PFSK-1 (cell line): Measurements from ENCODE around the gene OR51B5.

ENCODE experiments used
- FOXP2 ChIP-seq: optimal IDR thresholded peaks from 2 replicates; pipeline ENCODE3; 2011; ENCODE audit warnings: borderline replicate concordance, control low read depth, inconsistent platforms; ENCODE audit not compliant: insufficient read depth; ENCODE audit errors: extremely low read length, extremely low read depth
- POLR2AphosphoS5 ChIP-seq: IDR thresholded peaks from 2 replicates; pipeline ENCODE4 v1.6.1; 2012; ENCODE audit warnings: low read depth, mild to moderate bottlenecking, control low read depth, low read length, moderate library complexity
- SIN3A ChIP-seq: IDR thresholded peaks from 2 replicates; pipeline ENCODE4 v1.6.1; 2012; ENCODE audit warnings: mild to moderate bottlenecking, low read length, moderate library complexity, borderline replicate concordance; ENCODE audit not compliant: insufficient read depth
- TAF1 ChIP-seq: IDR thresholded peaks from 2 replicates; pipeline ENCODE4 v1.6.1; 2012; ENCODE audit warnings: low read length, control low read depth, borderline replicate concordance; ENCODE audit not compliant: insufficient read depth
- TF ChIP-seq, protein P1 (sequence below), 2 experiments: IDR thresholded peaks; 2 replicates each; pipeline versions ENCODE4 v1.6.1 to v1.8.0; 2011 to 2012; ENCODE audit warnings: low read depth in 2 of 2, low read length in 2 of 2, control low read depth in 1 of 2, inconsistent platforms in 1 of 2, mild to moderate bottlenecking in 1 of 2, moderate library complexity in 1 of 2; ENCODE audit not compliant: insufficient read depth in 1 of 2

Gene OR51B5

DNA sequence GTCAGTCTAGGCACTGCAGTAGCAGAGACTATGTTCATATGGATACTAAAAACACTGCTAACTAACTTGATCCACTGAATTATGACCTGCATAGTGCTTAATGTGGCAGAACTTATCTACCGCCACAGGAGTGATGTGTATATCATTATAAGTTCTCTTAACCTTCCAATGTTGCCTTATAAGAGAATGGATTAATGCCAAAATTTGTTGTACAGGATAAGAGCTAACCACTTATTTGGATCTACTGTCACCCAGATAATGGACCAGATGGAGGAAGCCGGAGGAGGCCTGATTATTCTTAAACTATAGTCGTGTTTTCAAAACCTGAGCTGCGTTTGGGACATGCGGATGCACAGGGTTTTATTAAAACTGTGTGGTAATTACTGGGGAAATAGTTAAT, 39.7 kb downstream of the OR51B5 start:
- no peak for TF ChIP-seq FOXP2
- TF ChIP-seq SIN3A = no peak
- TF ChIP-seq, protein P1, sequence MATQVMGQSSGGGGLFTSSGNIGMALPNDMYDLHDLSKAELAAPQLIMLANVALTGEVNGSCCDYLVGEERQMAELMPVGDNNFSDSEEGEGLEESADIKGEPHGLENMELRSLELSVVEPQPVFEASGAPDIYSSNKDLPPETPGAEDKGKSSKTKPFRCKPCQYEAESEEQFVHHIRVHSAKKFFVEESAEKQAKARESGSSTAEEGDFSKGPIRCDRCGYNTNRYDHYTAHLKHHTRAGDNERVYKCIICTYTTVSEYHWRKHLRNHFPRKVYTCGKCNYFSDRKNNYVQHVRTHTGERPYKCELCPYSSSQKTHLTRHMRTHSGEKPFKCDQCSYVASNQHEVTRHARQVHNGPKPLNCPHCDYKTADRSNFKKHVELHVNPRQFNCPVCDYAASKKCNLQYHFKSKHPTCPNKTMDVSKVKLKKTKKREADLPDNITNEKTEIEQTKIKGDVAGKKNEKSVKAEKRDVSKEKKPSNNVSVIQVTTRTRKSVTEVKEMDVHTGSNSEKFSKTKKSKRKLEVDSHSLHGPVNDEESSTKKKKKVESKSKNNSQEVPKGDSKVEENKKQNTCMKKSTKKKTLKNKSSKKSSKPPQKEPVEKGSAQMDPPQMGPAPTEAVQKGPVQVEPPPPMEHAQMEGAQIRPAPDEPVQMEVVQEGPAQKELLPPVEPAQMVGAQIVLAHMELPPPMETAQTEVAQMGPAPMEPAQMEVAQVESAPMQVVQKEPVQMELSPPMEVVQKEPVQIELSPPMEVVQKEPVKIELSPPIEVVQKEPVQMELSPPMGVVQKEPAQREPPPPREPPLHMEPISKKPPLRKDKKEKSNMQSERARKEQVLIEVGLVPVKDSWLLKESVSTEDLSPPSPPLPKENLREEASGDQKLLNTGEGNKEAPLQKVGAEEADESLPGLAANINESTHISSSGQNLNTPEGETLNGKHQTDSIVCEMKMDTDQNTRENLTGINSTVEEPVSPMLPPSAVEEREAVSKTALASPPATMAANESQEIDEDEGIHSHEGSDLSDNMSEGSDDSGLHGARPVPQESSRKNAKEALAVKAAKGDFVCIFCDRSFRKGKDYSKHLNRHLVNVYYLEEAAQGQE (IDR thresholded peaks at IDR 0.05; ENCODE audit: insufficient read depth in 1 of 2, low read depth in 2 of 2, low read length in 2 of 2) = no peak
- TF ChIP-seq TAF1 = no peak
- TF ChIP-seq POLR2AphosphoS5 = no peak

DNA sequence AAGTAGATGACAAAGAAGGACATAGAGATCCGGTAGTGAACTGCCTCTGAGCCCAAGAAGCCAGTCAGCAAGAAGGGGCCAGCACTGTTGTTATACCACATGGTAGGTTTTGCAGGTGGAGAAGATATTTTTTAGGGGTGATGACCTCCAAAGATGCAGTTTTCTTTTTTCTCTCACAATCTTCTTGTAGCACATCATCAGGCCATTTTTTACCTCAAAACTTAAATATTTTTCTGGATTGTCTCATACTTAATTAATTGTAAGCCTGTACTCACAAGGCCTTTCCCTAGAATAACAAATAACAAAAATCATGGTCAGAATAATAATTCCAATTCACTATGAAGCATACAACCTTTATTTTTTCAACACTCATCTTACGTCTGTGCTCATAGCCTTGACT, 41.5 kb downstream of the OR51B5 start, which contains the start of gene OR51B4:
Gene OR51B4, minus strand, starts transcription at position 101 of the 400 bp plus-strand sequence. Its CDS starts 0 bp downstream, at position 101.
- TF ChIP-seq SIN3A = no peak
- no peak for TF ChIP-seq POLR2AphosphoS5

DNA sequence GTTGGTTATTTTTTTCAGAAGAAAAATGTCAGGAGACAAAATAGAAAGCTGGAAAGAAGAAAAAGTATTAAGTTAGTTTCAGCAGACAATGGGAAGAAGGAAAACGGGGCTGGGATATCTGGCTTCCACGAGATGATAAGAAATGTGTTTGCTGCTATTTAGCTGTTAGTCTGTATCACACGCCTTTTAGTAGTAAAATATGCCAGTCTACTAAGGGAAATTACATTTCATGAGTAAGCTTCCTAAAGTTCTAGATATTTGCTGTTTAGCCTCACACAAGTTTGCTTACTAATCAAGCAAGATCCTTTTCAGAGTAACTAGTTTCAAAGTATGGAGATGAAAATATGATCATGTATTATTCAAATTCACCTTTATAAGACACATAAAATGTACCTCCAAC, 43.1 kb downstream of the OR51B5 start:
- TF ChIP-seq, protein P1 (IDR thresholded peaks at IDR 0.05; ENCODE audit: insufficient read depth in 1 of 2, low read depth in 2 of 2, low read length in 2 of 2) = no peak
- TF ChIP-seq SIN3A (no peak), POLR2AphosphoS5 (no peak), FOXP2 (no peak), TAF1 (no peak)

DNA sequence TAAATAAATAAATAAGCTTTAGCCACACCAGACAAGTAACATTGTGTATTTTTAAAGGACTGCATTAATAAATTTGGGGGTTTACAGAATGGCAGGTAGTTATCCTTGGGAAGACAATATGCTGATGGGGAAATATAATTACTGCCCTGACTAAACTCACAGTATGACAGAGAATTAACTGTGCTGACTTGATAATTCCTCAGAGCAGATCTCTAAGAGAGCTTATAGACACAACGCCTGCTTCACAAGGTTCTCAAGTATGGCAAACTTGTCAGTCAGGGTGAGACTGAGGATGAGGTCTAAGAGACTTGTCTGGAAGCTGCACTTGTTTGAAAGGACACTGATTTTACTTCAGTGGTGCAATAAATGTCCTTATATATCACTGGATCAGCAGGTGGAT, 44.9 kb downstream of the OR51B5 start:
- TF ChIP-seq FOXP2 = no peak
- TF ChIP-seq SIN3A = no peak
- no peak for TF ChIP-seq TAF1
- TF ChIP-seq, protein P1 (IDR thresholded peaks at IDR 0.05; ENCODE audit: insufficient read depth in 1 of 2, low read depth in 2 of 2, low read length in 2 of 2) = no peak
- TF ChIP-seq POLR2AphosphoS5 = no peak

DNA sequence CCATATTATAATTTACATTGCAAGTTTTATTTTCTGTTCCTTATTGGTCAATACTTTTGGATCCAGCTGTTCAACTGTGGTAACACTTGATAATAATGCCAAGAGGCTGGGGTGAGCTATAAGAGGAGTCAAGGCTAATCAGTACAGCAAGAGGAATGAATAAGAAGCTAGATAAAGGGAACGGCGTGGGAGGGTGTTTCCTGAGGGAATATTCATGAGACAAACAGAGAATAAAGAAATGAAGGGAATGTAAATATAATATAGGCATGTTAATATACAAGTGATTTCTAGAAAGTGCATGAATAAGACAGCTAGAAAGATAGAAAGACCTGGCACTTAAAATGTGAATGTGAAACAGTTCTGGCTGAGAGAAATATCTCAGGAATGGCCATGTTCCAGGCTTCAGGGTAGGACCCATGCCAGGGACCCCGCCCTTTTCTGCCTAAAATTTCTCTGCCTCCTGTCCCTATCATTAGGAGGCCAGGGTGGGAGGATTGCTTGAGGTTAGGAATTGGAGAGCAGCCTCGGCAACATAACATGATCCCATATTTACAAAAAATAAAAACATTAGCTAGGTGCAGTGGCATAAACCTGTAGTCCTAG, 45.5 kb downstream of the OR51B5 start:
- TF ChIP-seq, protein P1 (IDR thresholded peaks at IDR 0.05; ENCODE audit: insufficient read depth in 1 of 2, low read depth in 2 of 2, low read length in 2 of 2) = no peak
- TF ChIP-seq TAF1 (no peak), SIN3A (no peak)
